MM.1S (cell line): ENCODE results near the gene HS2ST1.

Source experiments
- DNase-seq: peaks from one replicate; pipeline ENCODE4 v3.0.0-alpha.2; 2015
- H2AFZ ChIP-seq: fragments of 300-600 bp; sonication (generic); 2 replicates; pipeline ENCODE4 v1.6.0; 2016; ENCODE audit warnings: antibody characterized with exemption, low read length
- H3F3A ChIP-seq: fragments of 300-600 bp; sonication (generic); 2 replicates; pipeline ENCODE4 v1.6.1; 2016; ENCODE audit warnings: mild to moderate bottlenecking, antibody characterized with exemption, low read length, moderate library complexity, mixed read lengths; ENCODE audit not compliant: insufficient read depth
- H3K27ac ChIP-seq: fragments of 300-600 bp; sonication (generic); 2 replicates; pipeline ENCODE4 v1.5.1; 2016; ENCODE audit warnings: mild to moderate bottlenecking, low read length
- H3K27me3 ChIP-seq: fragments of 300-600 bp; sonication (generic); replicated peaks from 2 replicates; pipeline ENCODE4 v1.6.0; 2016; ENCODE audit warnings: low read length; ENCODE audit not compliant: insufficient read depth
- H3K36me3 ChIP-seq: fragments of 300-600 bp; sonication (generic); replicated peaks from 2 replicates; pipeline ENCODE4 v1.6.1; 2016; ENCODE audit warnings: mild to moderate bottlenecking, low read length, mixed read lengths; ENCODE audit not compliant: insufficient read depth
- H3K4me1 ChIP-seq: fragments of 300-600 bp; sonication (generic); 2 replicates; pipeline ENCODE4 v1.6.1; 2016; ENCODE audit warnings: low read length, mixed read lengths
- H3K4me2 ChIP-seq: fragments of 300-600 bp; sonication (generic); 2 replicates; pipeline ENCODE4 v1.6.0; 2016; ENCODE audit warnings: low read depth, low read length
- H3K4me3 ChIP-seq: fragments of 300-600 bp; sonication (generic); 2 replicates; pipeline ENCODE4 v1.5.1; 2016; ENCODE audit warnings: low read length, mixed read lengths
- H3K79me2 ChIP-seq: fragments of 300-600 bp; sonication (generic); 2 replicates; pipeline ENCODE4 v1.6.1; 2016; ENCODE audit warnings: mixed run types, low read length, mixed read lengths
- H3K9ac ChIP-seq: fragments of 300-600 bp; sonication (generic); 2 replicates; pipeline ENCODE4 v1.6.1; 2016; ENCODE audit warnings: low read length, mixed read lengths
- H3K9me2 ChIP-seq: fragments of 300-600 bp; sonication (generic); replicated peaks from 2 replicates; pipeline ENCODE4 v1.6.1; 2016; ENCODE audit warnings: mild to moderate bottlenecking, low read length, mixed read lengths; ENCODE audit not compliant: insufficient read depth
- H3K9me3 ChIP-seq: fragments of 300-600 bp; sonication (generic); replicated peaks from 2 replicates; pipeline ENCODE4 v1.6.1; 2016; ENCODE audit warnings: mild to moderate bottlenecking, low read length, mixed read lengths; ENCODE audit not compliant: insufficient read depth
- H4K20me1 ChIP-seq: fragments of 300-600 bp; sonication (generic); 2 replicates; pipeline ENCODE4 v1.6.1; 2016; ENCODE audit warnings: mild to moderate bottlenecking, low read length, moderate library complexity, mixed read lengths; ENCODE audit not compliant: insufficient read depth
- EZH2 ChIP-seq: fragments of 300-600 bp; sonication (generic); optimal IDR thresholded peaks from 2 replicates; pipeline ENCODE3; 2017; ENCODE audit warnings: low read depth, mild to moderate bottlenecking, antibody characterized with exemption, low read length, mixed read lengths
- EZH2phosphoT487 ChIP-seq: fragments of 300-600 bp; sonication (generic); IDR thresholded peaks from 2 replicates; pipeline ENCODE4 v1.6.1; 2018; ENCODE audit warnings: antibody characterized with exemption, low read length
- TF ChIP-seq, protein P1 (sequence below): fragments of 300-600 bp; sonication (generic); IDR thresholded peaks from 2 replicates; pipeline ENCODE4 v1.5.1; 2016; ENCODE audit warnings: antibody characterized with exemption, low read length, mixed read lengths

HS2ST1 gene

DNA sequence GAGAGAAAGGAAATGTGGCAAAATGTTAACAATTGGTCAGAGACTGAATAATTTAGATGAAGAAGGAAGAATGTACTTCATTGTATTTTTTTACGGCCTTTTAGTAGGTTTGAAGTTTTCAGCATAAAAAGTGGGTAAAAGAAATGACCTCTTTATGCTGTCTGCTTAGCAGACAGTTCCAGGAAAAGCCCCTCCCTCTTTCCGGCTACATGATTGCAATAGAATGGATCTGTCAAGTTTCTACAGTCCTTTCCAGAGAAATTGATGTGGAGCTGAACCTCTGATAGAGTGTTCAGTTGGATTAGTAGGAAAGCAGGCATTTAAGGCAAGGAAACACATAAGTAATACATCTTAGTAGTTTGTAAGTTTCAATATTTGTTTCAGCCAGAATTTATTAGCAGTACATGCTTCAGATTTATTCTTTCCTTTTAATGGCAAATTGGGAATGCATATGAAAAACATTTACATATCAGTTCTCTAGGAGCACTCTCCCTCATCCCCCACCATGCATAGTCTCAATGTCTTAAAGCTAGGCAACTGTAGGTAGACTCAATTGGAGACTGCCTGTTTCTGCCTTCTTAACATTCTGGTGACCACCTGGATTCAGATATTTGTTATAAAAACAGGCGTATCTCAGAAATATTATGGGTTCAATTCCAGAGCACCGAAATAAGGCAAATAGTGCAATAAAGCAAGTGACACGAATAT is 36.4 kb downstream of the HS2ST1 start:
- Histone ChIP-seq H3K36me3 (no peaks in the 10 kb centered on the region), H3K4me3 (no peak overlapping the region), H3K4me1 (no peaks in the 10 kb centered on the region), H3K79me2 (peaks cover 15% of the 10 kb centered on the region), H2AFZ (no peak overlapping the region), H3F3A (no peaks in the 10 kb centered on the region), H3K4me2 (no peak overlapping the region), H3K9me2 (no peaks in the 10 kb centered on the region), H3K27me3 (no peaks in the 10 kb centered on the region), H3K9ac (no peak overlapping the region), H4K20me1 (no peaks in the 10 kb centered on the region), H3K27ac (no peak overlapping the region), H3K9me3 (no peaks in the 10 kb centered on the region)
- no peak for DNase-seq
- TF ChIP-seq, protein P1, sequence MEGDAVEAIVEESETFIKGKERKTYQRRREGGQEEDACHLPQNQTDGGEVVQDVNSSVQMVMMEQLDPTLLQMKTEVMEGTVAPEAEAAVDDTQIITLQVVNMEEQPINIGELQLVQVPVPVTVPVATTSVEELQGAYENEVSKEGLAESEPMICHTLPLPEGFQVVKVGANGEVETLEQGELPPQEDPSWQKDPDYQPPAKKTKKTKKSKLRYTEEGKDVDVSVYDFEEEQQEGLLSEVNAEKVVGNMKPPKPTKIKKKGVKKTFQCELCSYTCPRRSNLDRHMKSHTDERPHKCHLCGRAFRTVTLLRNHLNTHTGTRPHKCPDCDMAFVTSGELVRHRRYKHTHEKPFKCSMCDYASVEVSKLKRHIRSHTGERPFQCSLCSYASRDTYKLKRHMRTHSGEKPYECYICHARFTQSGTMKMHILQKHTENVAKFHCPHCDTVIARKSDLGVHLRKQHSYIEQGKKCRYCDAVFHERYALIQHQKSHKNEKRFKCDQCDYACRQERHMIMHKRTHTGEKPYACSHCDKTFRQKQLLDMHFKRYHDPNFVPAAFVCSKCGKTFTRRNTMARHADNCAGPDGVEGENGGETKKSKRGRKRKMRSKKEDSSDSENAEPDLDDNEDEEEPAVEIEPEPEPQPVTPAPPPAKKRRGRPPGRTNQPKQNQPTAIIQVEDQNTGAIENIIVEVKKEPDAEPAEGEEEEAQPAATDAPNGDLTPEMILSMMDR, result no peak
- TF ChIP-seq EZH2 (no peak), EZH2phosphoT487 (no peak)

DNA sequence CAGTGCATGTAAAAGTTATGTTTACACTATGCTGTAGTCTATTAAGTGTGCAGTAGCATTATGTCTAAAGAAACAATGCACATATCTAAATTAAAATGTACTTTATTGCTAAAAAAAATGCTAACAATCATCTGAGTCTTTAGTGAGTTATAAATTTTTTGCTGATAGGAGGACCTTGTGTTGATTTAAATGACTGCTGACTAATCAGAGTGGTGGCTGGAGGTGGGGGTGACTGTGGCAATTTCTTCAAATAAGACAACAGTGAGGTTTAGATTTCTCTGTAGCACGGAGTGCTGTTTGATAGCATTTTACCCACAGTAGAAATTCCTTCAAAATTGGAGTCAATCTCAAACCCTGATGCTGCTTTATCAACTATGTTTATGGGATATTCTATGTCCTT is 37.0 kb downstream of the HS2ST1 start:
- Histone ChIP-seq H3F3A (no peaks in the 10 kb centered on the region), H3K9me2 (no peaks in the 10 kb centered on the region), H2AFZ (no peak overlapping the region), H3K27me3 (no peaks in the 10 kb centered on the region), H3K4me2 (no peak overlapping the region), H3K4me1 (no peaks in the 10 kb centered on the region), H4K20me1 (no peaks in the 10 kb centered on the region), H3K9me3 (no peaks in the 10 kb centered on the region), H3K27ac (no peak overlapping the region), H3K79me2 (peaks cover 15% of the 10 kb centered on the region), H3K9ac (no peak overlapping the region), H3K4me3 (no peak overlapping the region), H3K36me3 (no peaks in the 10 kb centered on the region)
- TF ChIP-seq EZH2, result no peak
- TF ChIP-seq, protein P1, result no peak
- no peak for TF ChIP-seq EZH2phosphoT487
- DNase-seq, result no peak

DNA sequence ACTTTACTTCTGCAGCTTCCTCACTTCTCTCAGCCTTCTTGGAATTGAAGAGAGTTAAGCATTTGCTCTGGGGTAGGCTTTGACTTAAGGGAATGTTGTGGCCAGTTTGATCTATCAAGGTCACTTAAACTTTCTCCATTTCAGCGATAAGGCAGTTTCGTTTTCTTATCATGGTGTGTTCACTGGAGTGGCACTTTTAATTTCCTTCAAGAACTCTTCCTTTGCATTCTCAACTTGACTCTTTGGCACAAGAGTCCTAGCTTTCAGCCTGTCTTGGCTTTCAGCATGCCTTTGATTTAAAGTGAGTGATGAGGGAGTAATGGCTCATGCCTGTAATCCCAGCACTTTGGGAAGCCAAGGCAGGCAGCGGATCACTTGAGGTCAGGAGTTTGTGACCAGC is 38.7 kb downstream of the HS2ST1 start:
- H3K27ac ChIP-seq, result no peak overlapping the region
- H2AFZ ChIP-seq, result no peak overlapping the region
- no peak overlapping the region for H3K9ac ChIP-seq
- no peaks in the 10 kb centered on the region for H3K4me1 ChIP-seq
- no peak overlapping the region for H3K4me2 ChIP-seq
- H3F3A ChIP-seq, result no peaks in the 10 kb centered on the region
- H3K36me3 ChIP-seq, result no peaks in the 10 kb centered on the region
- H3K9me3 ChIP-seq, result no peaks in the 10 kb centered on the region
- H3K79me2 ChIP-seq, result peaks cover 8% of the 10 kb centered on the region
- H3K4me3 ChIP-seq, result no peak overlapping the region
- no peaks in the 10 kb centered on the region for H3K27me3 ChIP-seq
- no peaks in the 10 kb centered on the region for H3K9me2 ChIP-seq
- H4K20me1 ChIP-seq, result no peaks in the 10 kb centered on the region
- no peak for DNase-seq
- TF ChIP-seq, protein P1, result no peak
- no peak for TF ChIP-seq EZH2phosphoT487
- TF ChIP-seq EZH2, result no peak
